Measurements from ENCODE around the gene RUFY3. TPM values are rescaled to one million over a fixed set of nuclear protein-coding genes. Genes with fewer than 3 reads are reported as not detected.

Gene RUFY3
- polyA plus RNA-seq, 6 donors from 2014 or later, result 13.8 to 20.8 (median 14.4) TPM

Other genes starting within 250 kb of the RUFY3 start
- not detected for gene MUC7, start 249.8 kb upstream of the RUFY3 start, polyA plus RNA-seq (ENCODE audit: low read depth in 6 of 6)
- not detected for gene AMTN, start 203.4 kb upstream of the RUFY3 start, polyA plus RNA-seq (ENCODE audit: low read depth in 6 of 6)
- gene AMBN, start 129.7 kb upstream of the RUFY3 start, polyA plus RNA-seq (ENCODE audit: low read depth in 6 of 6), result not detected
- gene ENAM, start 93.2 kb upstream of the RUFY3 start, polyA plus RNA-seq (ENCODE audit: low read depth in 6 of 6), result under 1 TPM in 2 of 6 donors, not detected in 4; 0.13 to 0.15 TPM
- gene JCHAIN, start 55.5 kb upstream of the RUFY3 start, polyA plus RNA-seq (ENCODE audit: low read depth in 6 of 6), result 100 to 1,000 TPM; 198 to 689 (median 314) TPM
- gene UTP3, start 33.4 kb upstream of the RUFY3 start, polyA plus RNA-seq (ENCODE audit: low read depth in 6 of 6), result 10 to 100 TPM in 4 of 6 donors, 1 to 10 TPM in 2; 2.3 to 18.2 (median 13.6) TPM
- 10 to 100 TPM; 58.6 to 93.9 (median 74.7) TPM for gene GRSF1, start 117.9 kb downstream of the RUFY3 start, polyA plus RNA-seq (ENCODE audit: low read depth in 6 of 6)
- gene MOB1B, start 180.4 kb downstream of the RUFY3 start, polyA plus RNA-seq (ENCODE audit: low read depth in 6 of 6), result 1 to 10 TPM in 4 of 6 donors, under 1 TPM in 2; 0.91 to 2.1 (median 1.2) TPM